Smooth muscle cell (in vitro differentiated cells): ENCODE measurements around the gene AMPH. TPM values are rescaled to one million over a fixed set of nuclear protein-coding genes. Genes with fewer than 3 reads are reported as not detected.

Source experiments
- DNase-seq: peaks from one replicate; lab custom pipeline; 2025; ENCODE audit not compliant: unreplicated experiment; lab: John Stamatoyannopoulos, UW
- H2AFZ ChIP-seq: fragments of 200-600 bp; sonication (generic); 2 replicates; pipeline ENCODE4 v1.6.0; 2016; ENCODE audit warnings: antibody characterized with exemption, low read depth, mild to moderate bottlenecking
- H3F3A ChIP-seq: fragments of 200-600 bp; sonication (generic); 2 replicates; pipeline ENCODE4 v1.6.0; 2017; ENCODE audit warnings: antibody characterized with exemption, low read depth
- H3K27ac ChIP-seq: fragments of 200-600 bp; sonication (generic); 2 replicates; pipeline ENCODE4 v1.5.1; 2016; ENCODE audit warnings: low read depth, mild to moderate bottlenecking
- H3K27me3 ChIP-seq: fragments of 200-600 bp; sonication (generic); 2 replicates; pipeline ENCODE4 v1.6.1; 2016; ENCODE audit warnings: low read depth, mild to moderate bottlenecking
- H3K36me3 ChIP-seq: fragments of 200-600 bp; sonication (generic); 2 replicates; pipeline ENCODE4 v1.5.1; 2016; ENCODE audit warnings: low read depth
- H3K4me1 ChIP-seq: fragments of 200-600 bp; sonication (generic); 2 replicates; pipeline ENCODE4 v1.5.1; 2016; ENCODE audit warnings: low read depth
- H3K4me2 ChIP-seq: fragments of 200-600 bp; sonication (generic); 2 replicates; pipeline ENCODE4 v1.6.0; 2016; ENCODE audit warnings: mild to moderate bottlenecking
- H3K4me3 ChIP-seq: fragments of 200-600 bp; sonication (generic); 2 replicates; pipeline ENCODE4 v1.5.1; 2016; ENCODE audit warnings: mild to moderate bottlenecking
- H3K79me2 ChIP-seq: fragments of 200-600 bp; sonication (generic); 2 replicates; pipeline ENCODE4 v1.6.0; 2016; ENCODE audit warnings: low read depth, mild to moderate bottlenecking
- H3K9ac ChIP-seq: fragments of 200-600 bp; sonication (generic); 2 replicates; pipeline ENCODE4 v1.6.0; 2016; ENCODE audit warnings: low read depth
- H3K9me3 ChIP-seq: fragments of 200-600 bp; sonication (generic); replicated peaks from 2 replicates; pipeline ENCODE4 v1.5.1; 2016; ENCODE audit warnings: low read depth
- H4K20me1 ChIP-seq: fragments of 200-600 bp; sonication (generic); 2 replicates; pipeline ENCODE4 v1.6.0; 2016; ENCODE audit warnings: low read depth
- CTCF ChIP-seq: fragments of 200-600 bp; sonication (generic); IDR thresholded peaks from 2 replicates; pipeline ENCODE4 v1.5.1; 2017; ENCODE audit warnings: borderline replicate concordance, mild to moderate bottlenecking, antibody characterized with exemption; ENCODE audit not compliant: insufficient read depth, poor library complexity, severe bottlenecking
- WGBS: methylation state at CpG from one replicate; pipeline ENCODE4 v1.1.7; 2016; ENCODE audit warnings: low lambda C conversion rate; 5-methylcytosine and 5-hydroxymethylcytosine counted together
- polyA plus RNA-seq: library from polyadenylated mRNA; unstranded; fragments of >200 nt; fragmentation: Nextera tagmentation; extraction: Ambion mirVana; gene quantifications from 2 replicates; pipeline ENCODE4 v1.2.1, GENCODE V29; 2016
- total RNA-seq: library from RNA; depleted of rRNA; stranded (reverse); fragments of >200 nt; gene quantifications from 2 replicates; pipeline ENCODE4 v1.2.3, GENCODE V29; 2014

Gene AMPH
- 1.6 and 1.7 TPM in 2 replicates for total RNA-seq
- 2.2 and 2.4 TPM in 2 replicates for polyA plus RNA-seq

GRCh38 chr7:38630720-38631673 lies at the start of gene AMPH:
AMPH (minus strand) TSS chr7:38631373; CDS start chr7:38631351, 22 bp downstream.
- Histone ChIP-seq H3F3A (no peaks in the 10 kb centered on the region), H4K20me1 (no peaks in the 10 kb centered on the region), H3K27ac (no peak within 1 kb of the TSS), H3K9me3 (no peaks in the 10 kb centered on the region), H3K27me3 (peaks cover 56% of the 10 kb centered on the region), H3K4me2 (peak within 1 kb of the TSS; percentile 92), H2AFZ (peak within 1 kb of the TSS; percentile 87), H3K4me3 (peak within 1 kb of the TSS; percentile 71), H3K79me2 (no peaks in the 10 kb centered on the region), H3K9ac (no peak within 1 kb of the TSS), H3K36me3 (no peaks in the 10 kb centered on the region), H3K4me1 (no peaks in the 10 kb centered on the region)
- peak; percentile 25 for DNase-seq
- TF ChIP-seq CTCF: no peak
- WGBS: 1% methylated on average over 66 of the region's 105 CpGs

DNA sequence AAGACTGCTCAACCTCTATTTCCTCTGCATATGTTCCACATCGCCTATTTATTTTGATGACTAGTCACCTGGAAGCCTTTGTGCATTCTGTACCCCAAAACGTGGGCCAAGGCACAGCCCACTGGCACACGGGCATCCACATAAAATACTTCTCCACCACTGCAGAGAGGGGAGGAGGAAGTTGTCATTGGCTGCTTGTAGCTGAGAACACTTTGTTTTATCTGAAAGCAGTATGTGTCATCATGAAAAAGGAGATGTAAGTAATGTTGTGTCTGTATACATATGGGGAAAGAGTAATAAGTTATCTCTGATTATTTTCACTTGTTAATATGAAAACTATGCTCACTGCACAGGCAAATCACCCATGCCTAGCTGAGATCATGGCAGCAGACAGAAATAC lies 48.2 kb upstream of the AMPH start:
- 78% methylated on average over 3 of the region's 3 CpGs for WGBS
- H3K27ac ChIP-seq: no peak overlapping the region
- no peaks in the 10 kb centered on the region for H3F3A ChIP-seq

GRCh38 chr7:38678698-38679054 lies 47.5 kb upstream of the AMPH start:
- Histone ChIP-seq H2AFZ (no peak overlapping the region), H4K20me1 (no peaks in the 10 kb centered on the region), H3F3A (no peaks in the 10 kb centered on the region), H3K4me1 (no peaks in the 10 kb centered on the region), H3K36me3 (no peaks in the 10 kb centered on the region), H3K27me3 (no peaks in the 10 kb centered on the region), H3K9ac (no peak overlapping the region), H3K4me2 (no peak overlapping the region), H3K4me3 (no peak overlapping the region), H3K9me3 (no peaks in the 10 kb centered on the region), H3K79me2 (no peaks in the 10 kb centered on the region), H3K27ac (no peak overlapping the region)
- no peak for TF ChIP-seq CTCF
- no peak for DNase-seq
- 86% methylated on average over 1 of the region's 1 CpG for WGBS

More for the DNA sequence above, 48.2 kb upstream of the AMPH start:
- H3K36me3 ChIP-seq: no peaks in the 10 kb centered on the region
- no peaks in the 10 kb centered on the region for H3K27me3 ChIP-seq
- H3K4me3 ChIP-seq: no peak overlapping the region
- H2AFZ ChIP-seq: no peak overlapping the region
- TF ChIP-seq CTCF: no peak
- no peak overlapping the region for H3K9ac ChIP-seq
- no peaks in the 10 kb centered on the region for H3K79me2 ChIP-seq
- H3K4me2 ChIP-seq: no peak overlapping the region
- no peaks in the 10 kb centered on the region for H3K4me1 ChIP-seq
- no peaks in the 10 kb centered on the region for H3K9me3 ChIP-seq
- H4K20me1 ChIP-seq: no peaks in the 10 kb centered on the region
- no peak for DNase-seq
